SK-MEL-5 (cell line): ENCODE results near the gene TAP2. TPM values are rescaled to one million over a fixed set of nuclear protein-coding genes. Genes with fewer than 3 reads are reported as not detected.
"Not testable (repeated sequence)": the region's sequence is repeated elsewhere in the genome, so short reads cannot be mapped to it uniquely, and the experiment has no call there.

Experiments
- DNase-seq: peaks from one replicate; pipeline ENCODE4 v3.0.0-alpha.2; 2016; ENCODE audit warnings: low read depth, low spot score
- in situ Hi-C: cut with HindIII; loops from 2 replicates; pipeline ENCODE4 v1.10.0; 2016; ENCODE audit warnings: low sequenced_read_pairs, high pct_unique_total_duplicates, low pct_unique_long_range_greater_than_20kb
- total RNA-seq: library from RNA; depleted of rRNA; stranded (reverse); fragments of >200 nt; shearing (Covaris generic); gene quantifications from 2 replicates; pipeline ENCODE4 v1.2.3, GENCODE V29; 2014; rRNA removed

TAP2 gene
- total RNA-seq, 1 experiment from 2014 or later, result 52.5 TPM

DNA sequence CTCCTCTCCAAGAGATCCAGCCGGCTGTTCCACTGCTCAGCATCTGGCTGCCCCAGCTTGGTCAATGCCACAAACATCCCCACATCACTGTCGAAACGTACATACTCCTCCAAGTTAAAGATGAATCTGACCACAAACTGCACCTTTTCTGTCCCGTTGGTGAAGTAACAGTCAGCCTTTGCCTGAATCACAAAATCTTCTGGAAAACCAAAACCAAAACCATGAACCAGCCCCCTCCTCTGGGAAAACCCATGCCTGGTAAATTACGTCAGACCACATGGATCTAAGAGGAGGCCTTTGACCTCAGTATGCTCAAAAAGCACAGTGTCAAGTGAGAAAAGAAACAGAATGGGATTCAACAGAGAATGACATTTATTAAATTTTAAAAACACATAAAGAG, 23.4 kb downstream of the TAP2 start:
- in situ Hi-C loops, result no loop called here
- no peak for DNase-seq

DNA sequence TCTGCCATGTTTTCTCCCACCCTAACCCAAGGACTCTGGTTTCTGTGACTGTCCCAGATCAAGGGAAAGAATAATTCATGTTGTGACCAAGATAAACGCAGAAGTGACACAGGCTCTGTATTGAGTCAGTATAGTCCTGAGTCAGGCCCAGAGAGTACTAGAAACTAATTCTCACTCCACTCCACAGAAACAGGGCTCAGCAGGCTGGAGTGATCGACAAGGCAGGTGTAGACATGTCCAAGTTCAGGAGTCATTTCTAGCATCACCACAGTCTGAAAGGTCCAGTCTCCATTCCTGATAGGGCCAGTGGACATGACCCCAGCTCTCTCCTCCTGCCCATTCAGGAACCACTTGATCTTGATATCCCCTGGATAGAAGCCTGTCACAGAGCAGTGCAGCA, 24.4 kb downstream of the TAP2 start:
- DNase-seq, result no peak
- in situ Hi-C loops, result no loop called here

DNA sequence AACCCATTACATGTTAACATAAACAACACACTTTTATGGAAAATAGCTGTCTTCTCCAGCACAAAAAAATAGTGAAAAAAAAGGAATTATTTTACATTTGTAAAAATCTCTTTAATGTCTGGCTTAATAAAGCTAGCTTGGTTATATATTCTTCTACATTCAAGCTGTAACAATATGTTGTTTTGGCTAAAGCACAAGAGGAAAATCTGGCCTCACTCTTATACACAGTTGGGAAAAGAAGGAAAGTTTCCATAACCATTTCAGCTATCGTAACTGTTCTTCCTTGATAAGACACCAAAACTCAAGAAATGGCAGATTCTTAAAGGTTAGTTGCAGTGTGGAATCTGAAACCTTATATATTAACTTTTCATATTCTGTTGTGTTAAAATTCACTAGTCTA, 29.4 kb downstream of the TAP2 start:
- in situ Hi-C loops, result no loop called here
- no peak for DNase-seq

DNA sequence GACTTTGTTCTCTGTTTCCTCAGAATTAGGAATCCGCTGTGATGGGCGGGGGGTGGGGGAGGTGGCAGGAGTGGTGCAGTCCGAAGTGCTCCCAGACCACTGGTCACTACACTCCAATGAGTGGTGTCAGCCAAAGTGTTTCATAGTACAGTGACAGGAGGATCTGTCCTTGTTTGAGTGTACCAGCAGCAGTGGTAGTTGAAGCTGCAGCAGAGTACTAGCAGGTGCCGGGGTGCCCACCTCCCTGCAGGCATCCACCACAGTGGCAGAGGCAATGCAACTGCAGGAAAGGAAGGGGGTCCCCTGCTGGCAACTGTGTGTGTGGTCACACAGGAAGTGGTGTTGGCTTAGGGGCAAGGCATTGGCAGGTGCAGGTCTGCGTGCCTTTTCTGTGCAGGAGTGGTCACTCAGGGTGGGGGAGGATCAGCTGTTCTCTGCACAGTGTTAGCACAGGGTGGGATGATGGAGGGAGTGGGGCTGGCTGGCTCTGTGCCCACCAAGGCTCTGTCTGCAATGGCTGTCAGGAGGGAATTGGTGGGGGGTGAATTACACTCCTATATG, 31.4 kb downstream of the TAP2 start:
- in situ Hi-C loops, result no loop called here
- no peak for DNase-seq

DNA sequence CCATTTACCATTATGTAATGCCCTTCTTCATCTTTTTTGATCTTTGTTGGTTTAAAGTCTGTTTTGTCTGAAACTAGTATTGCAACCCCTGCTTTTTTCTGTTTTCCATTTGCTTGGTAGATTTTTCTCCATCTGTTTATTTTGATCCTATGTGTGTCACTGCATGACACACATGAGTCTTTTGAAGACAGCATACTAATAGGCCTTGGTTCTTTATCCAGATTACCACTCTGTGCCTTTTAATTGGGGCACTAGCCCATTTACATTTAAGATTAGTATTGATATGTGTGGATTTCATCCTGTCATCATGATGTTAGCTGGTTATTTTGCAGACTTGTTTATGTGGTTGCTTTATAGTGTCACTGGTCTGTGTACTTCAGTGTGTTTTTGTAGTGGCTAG, 33.1 kb downstream of the TAP2 start:
- DNase-seq, in situ Hi-C loops: not testable (repeated sequence)

DNA sequence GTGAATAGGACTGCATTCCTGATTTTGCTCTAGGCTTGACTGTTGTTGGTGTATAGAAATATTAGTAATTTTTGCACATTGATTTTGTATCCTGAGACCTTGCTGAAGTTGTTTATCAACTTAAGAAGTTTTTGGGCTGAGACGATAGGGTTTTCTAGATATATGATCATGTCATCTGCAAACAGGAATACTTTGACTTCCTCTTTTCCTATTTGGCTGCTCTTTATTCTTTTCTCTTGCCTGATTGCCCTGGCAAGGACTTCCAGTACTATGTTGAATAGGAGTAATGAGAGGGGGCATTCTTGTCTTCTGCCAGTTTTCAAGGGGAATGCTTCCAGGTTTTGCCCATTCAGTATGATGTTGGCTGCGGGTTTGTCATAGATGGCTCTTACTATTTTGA, 35.1 kb downstream of the TAP2 start:
- DNase-seq, result no peak
- in situ Hi-C loops, result no loop called here

DNA sequence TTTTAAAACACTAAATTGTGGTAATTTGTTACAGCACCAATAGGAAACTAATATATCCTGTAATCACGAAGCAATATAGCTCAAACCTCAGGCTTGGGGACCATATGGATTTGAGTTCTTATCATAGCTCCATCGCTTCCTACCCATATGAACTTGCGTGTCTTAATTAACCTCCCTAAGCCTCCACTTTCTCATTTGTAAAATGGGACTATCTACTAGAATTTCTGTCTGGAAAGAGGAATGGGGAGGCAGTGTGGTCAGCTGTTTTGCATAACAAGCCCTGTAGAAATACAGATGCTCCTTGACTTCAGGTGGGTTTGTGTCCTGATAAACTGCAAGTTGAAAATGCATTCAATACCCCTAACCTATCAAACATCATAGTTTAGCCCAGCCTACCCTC, 38.8 kb downstream of the TAP2 start:
- in situ Hi-C loops, result no loop called here
- DNase-seq, result no peak

DNA sequence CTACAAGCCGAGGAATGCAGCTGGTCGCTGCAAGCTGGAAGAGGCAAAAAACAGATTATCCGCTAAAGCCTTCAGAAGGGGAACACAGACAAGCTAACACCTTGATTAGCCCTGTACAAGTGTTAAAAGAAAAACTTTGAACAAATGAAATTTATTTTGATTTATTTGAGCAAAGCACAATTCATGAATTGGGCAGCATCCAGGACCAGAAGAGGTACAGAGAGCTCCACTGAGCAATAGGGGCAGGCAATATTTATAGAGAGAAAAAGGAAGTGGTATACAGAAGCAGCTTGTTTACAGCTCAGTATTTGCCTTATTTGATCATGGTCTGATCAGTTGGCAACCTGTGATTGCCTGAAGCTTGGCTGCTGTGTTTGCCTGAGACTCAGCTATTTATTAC, 39.4 kb downstream of the TAP2 start:
- in situ Hi-C loops, result no loop called here
- no peak for DNase-seq

DNA sequence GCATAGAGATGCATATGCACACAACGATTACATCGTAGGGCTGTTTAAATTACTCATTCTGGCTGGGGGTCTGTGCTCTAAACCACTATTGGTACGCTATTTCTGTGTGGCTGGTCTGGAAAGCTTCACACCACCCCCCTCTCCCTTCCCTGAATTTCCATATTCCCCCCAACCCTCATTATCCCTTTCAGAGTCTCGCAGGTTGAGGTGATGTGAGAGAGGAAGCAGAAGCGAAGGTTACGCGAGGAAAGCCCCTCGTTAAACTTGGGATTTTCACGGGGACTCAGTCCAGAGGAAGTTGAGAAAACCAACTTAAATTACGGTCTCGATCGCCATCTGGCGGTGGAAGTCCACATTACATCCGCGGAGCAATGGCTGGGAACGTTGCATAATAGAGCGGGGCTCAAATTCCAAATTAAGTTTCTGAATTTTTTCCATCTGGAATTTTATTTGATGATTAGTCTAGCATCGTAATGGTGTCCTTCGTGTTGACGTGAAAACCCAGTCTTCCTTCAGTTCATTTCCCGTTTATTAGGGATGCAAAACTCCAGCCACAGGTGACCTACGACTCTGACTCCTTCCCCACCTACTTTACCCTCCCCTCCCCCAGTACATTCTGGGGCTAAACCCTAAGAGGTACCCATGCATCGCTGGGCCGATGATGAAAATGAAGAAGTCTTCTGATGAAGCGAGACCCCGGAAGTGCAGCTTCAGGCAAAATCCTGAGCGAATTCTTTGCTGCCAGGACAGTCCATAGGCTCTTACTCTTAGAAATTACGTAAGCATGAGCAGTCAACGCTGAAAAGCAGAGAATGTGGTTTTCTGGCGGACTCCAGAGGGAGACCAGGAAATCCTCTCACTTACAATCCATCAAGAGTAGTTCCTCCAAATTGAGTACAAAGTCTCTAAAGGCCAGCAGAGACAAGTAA, 41.4 kb downstream of the TAP2 start:
- in situ Hi-C loops, result no loop called here
- peak; percentile 60 for DNase-seq

DNA sequence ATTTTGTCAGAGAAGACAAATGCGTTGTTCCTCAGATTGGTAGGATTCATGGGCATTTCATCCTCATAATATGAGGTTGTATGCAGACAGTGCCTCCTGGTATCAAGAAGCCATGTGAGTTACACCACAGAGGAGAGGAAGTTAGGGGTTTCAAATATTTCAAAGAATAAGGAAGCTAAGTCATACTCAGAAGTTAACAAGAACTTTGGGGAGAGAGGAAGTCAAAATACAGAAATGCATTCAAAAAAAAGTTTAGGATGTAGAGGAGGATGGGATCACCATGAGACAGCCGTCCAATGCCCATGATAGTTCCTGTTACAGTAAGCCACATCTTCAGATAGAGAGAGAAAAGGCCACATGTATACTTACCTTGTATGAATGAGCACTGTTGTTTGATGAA, 44.0 kb downstream of the TAP2 start:
- in situ Hi-C loops, result no loop called here
- DNase-seq, result no peak

DNA sequence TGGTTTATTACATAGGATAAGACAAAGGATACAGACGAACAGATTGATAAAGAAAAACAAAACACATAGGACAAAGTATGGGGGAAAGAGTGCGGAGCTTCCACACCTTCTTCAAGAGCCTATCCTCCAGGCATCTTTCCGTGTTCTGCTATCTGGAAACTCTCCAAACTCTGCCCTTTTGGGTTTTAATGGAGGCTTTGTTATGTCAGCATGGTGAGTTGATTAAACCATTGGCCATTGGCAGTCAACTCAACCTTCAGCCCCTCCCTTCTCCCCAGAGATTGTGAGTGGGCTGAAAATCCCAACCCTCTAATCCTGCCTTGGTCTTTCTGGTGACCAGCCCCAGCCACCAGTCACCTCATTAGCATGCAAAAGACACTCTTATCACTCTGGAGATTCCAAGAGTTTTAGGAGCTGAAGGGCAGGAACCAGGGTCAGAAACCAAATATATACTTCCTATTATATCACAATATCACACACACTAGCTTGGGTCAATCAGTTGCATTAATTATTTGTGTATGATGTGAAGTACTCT, 45.6 kb downstream of the TAP2 start:
- in situ Hi-C loops, result no loop called here
- DNase-seq, result peak; percentile 52

DNA sequence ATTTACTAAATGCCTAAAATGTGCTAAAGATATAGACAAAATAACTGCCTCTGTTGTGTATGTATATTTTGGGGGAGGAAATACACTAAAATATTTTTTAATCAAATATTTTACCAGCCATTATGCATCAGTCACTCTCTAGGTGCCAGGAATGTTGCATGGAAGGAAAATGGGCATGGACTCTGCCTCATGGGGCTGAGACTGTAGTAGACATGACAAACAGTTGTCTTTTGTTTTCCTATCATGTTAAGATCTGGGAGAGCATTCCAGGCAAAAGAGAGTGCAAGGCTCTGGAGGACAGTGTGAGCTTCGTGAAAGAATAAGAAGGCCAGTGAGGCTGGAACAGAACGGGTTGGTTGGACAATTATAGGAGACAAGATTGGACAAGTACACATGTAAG, 48.2 kb downstream of the TAP2 start:
- DNase-seq, result peak; percentile 68
- in situ Hi-C loops, result no loop called here

Other genes starting within 250 kb of the TAP2 start
- 2.0 and 2.1 TPM in 2 replicates for gene HLA-DRB1, start 248.9 kb downstream of the TAP2 start, total RNA-seq
- 0.08 and 0.37 TPM in 2 replicates for gene HLA-DQA1, start 201.3 kb downstream of the TAP2 start, total RNA-seq
- gene HLA-DQB1, start 172.1 kb downstream of the TAP2 start, total RNA-seq, result 1.0 and 2.7 TPM in 2 replicates
- gene HLA-DQA2, start 97.3 kb downstream of the TAP2 start, total RNA-seq, result 0.19 TPM in 1 of 2 replicates, not detected in the other
- gene HLA-DQB2, start 75.2 kb downstream of the TAP2 start, total RNA-seq, result not detected in 2 replicates
- not detected in 2 replicates for gene HLA-DOB, start 21.7 kb downstream of the TAP2 start, total RNA-seq
- gene PSMB8, start 5.3 kb upstream of the TAP2 start, total RNA-seq, result 40.4 and 43.9 TPM in 2 replicates
- 30.6 and 36.4 TPM in 2 replicates for gene TAP1, start 15.0 kb upstream of the TAP2 start, total RNA-seq
- 10.4 and 15.4 TPM in 2 replicates for gene PSMB9, start 15.5 kb upstream of the TAP2 start, total RNA-seq
- gene HLA-DMB, start 102.3 kb upstream of the TAP2 start, total RNA-seq, result 1.9 and 2.6 TPM in 2 replicates
- gene HLA-DMA, start 114.4 kb upstream of the TAP2 start, total RNA-seq, result 34.0 and 35.3 TPM in 2 replicates
- 96.2 and 107 TPM in 2 replicates for gene BRD2, start 129.9 kb upstream of the TAP2 start, total RNA-seq
- gene HLA-DOA, start 170.9 kb upstream of the TAP2 start, total RNA-seq, result 0.13 and 0.16 TPM in 2 replicates
- gene HLA-DPA1, start 234.9 kb upstream of the TAP2 start, total RNA-seq, result 7.1 and 8.7 TPM in 2 replicates
- 1.7 and 3.5 TPM in 2 replicates for gene HLA-DPB1, start 237.3 kb upstream of the TAP2 start, total RNA-seq